HL-60/S4 treated with phorbol 12-myristate 13-acetate at 8.2 ng/mL for 4 days and 3 days (cell line): Measurements from ENCODE around the gene PRRG1.
"Not testable (repeated sequence)": the region's sequence is repeated elsewhere in the genome, so short reads cannot be mapped to it uniquely, and the experiment has no call there.

Experiments
- in situ Hi-C: fragments of 300-500 bp; cut with MboI; formaldehyde crosslinking; loops from 2 replicates; pipeline ENCODE4 v1.15.0; 2022; ENCODE audit warnings: low sequenced_read_pairs

The PRRG1 gene

DNA sequence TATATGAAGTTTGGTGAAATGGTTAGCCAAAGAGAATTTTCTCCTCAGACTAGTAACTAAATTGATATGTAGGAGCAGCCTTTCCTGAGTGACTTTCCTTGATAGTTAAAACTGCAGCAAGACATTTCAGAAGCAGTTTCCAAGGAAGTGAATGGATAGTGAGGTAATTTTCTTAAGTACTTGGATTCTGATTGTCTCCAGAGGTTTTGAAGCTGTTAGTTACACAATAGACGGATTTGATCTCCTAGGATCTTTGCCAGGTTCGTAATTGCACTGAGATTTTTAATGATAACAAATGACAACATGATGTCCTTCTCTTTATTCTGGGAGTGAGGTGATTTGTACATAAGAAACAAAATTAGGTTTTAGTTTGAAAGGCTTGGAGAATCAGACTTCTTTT, 29.2 kb downstream of the PRRG1 start:
- in situ Hi-C loops = no loop called here

GRCh38 chrX:37378830-37379229, 29.7 kb downstream of the PRRG1 start:
- in situ Hi-C loops = no loop called here

DNA sequence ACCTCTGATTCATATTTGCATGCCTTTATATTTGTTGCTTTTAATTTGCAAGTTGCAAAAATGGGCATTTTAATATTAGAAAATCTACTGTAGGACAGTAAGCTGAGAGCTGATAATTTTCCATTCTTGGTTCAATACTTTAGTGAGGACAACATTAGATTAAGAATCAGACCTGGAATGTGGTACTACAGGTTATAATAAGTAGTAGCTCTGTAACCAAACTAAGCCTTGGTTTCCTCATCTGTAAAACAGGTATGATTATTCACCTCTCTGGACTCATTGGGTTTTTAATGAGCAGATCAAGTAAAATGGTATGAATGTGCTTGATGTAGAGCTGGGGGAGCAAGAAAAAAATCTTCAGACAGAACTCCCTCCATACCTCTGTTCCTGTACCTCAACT, 31.1 kb downstream of the PRRG1 start:
- in situ Hi-C loops = no loop called here

DNA sequence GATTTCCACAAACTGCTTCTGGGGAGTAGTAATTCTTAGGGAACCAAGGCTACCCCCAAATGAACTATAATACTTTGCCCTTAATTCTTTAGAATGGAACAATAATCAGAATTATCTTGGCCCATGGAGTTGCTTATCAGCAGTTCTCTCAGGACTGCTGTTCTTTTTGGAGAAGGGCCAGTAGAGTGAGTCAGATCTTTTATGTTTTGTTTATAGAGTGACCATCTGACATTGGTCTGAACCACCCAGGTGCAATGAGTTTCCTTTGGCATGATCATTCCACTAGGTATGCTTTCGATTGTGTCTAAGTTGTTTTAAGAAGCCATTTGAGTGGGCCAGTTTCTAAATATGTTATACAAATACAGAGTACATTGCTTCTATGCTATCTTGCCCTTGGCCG, 31.8 kb downstream of the PRRG1 start:
- in situ Hi-C loops = no loop called here

GRCh38 chrX:37383313-37383712, 34.1 kb downstream of the PRRG1 start:
- in situ Hi-C loops = no loop called here

GRCh38 chrX:37388413-37388812, 39.2 kb downstream of the PRRG1 start:
- in situ Hi-C loops = no loop called here

DNA sequence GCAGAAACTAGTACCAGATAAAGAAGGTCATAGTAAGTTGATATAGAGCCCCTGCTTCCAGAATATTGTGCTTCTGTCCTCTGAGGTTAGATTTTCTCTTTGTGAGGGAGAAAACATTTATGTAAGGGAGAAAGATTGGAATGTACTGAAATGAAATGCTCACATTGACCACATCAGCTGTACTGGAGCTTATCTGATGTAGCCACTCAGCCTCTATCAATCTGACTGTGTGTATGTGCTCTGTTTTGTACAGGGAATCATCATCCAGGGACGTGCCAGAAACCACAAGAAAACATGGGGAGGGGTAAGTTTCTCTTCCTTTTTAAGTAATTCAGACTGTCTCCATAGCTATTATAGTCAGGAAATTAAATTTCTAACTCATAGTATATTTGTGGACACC, 56.8 kb downstream of the PRRG1 start:
- in situ Hi-C loops = no loop called here

- in situ Hi-C loops = no loop called here
These were observed 58.6 kb downstream of the PRRG1 start for GRCh38 chrX:37407736-37408135.

DNA sequence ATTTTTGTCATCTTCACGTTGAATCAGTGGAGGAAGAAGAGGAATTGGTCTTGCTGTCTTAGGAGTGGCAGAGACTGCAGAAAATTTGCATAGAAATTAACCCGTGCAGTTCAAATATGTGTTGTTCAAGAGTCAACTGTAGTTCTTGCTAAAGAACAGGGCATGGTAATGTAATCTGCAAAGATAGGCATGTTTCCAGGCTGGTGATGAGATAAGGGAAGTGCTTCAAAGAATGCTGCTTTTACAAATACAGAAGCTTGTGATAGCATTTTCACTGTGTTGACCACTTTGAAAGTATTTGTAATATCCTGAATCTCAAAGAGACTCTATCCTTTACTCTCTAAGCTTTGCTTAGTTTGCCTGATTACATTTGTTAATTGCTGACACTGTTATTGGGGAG, 60.1 kb downstream of the PRRG1 start:
- in situ Hi-C loops = no loop called here

- in situ Hi-C loops = no loop called here
These were observed 71.0 kb downstream of the PRRG1 start for GRCh38 chrX:37420185-37420584.

DNA sequence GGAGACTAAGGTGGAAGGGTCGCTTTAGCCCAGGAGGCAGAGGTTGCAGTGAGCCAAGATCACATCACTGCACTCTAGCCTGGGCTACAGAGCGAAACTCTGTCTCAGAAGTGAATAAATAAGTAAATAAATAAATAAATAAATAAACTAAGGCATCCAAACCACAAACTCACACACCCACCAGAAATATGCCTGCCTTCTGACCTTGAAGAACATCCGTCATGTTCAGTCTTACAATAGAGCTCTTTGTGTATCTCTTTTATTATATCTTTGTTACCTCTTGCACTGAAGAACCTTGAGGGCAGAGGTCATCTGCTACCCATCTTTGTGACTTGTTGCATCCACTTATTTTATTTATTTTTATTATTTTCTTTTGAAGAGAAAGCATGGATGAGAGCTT, 71.6 kb downstream of the PRRG1 start:
- in situ Hi-C loops = no loop called here

- in situ Hi-C loops = no loop called here
These were observed 74.9 kb downstream of the PRRG1 start for GRCh38 chrX:37424000-37424429.

GRCh38 chrX:37425370-37425769, 76.2 kb downstream of the PRRG1 start:
- in situ Hi-C loops = no loop called here

- in situ Hi-C loops = not testable (repeated sequence)
These were observed 79.8 kb downstream of the PRRG1 start for GRCh38 chrX:37428962-37429361.

- in situ Hi-C loops = no loop called here
These were observed 85.2 kb downstream of the PRRG1 start for GRCh38 chrX:37434362-37434761.

DNA sequence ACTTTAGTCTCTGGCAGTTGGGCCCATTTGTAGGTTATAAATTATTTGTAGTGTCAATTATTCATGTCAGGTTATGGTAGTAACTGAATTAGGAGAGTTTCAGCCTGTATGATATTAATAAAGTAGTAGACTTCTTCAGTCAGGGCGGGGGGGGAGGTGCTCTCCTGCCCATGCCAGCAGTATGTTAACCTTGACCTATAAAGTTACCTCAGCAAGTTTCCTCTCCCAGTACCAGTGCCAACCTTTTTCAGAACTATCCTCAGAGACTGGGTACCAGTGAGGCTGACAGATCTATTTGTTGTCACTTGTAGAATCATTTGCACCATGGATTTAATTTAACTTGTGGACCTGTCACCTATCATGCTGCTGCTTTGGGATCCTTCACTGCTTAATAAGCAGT, 88.0 kb downstream of the PRRG1 start:
- in situ Hi-C loops = no loop called here

DNA sequence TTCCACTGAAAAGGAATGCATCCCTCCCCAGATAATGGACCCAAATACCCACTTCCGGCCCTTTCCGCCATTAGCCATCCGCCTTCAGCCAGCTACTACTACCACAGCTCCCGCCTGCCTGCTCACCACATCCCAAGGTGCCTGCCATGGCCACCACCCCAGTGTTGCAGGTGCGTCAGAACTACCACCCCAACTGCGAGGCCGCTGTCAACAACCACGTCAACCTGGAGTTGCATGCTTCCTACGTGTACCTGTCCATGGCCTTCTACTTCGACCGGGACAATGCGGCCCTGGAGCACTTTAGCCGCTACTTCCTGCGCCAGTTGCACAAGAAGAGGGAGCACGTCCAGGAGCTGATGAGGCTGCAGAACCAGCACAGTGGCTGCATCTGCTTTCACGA, 92.2 kb downstream of the PRRG1 start:
- in situ Hi-C loops = no loop called here

DNA sequence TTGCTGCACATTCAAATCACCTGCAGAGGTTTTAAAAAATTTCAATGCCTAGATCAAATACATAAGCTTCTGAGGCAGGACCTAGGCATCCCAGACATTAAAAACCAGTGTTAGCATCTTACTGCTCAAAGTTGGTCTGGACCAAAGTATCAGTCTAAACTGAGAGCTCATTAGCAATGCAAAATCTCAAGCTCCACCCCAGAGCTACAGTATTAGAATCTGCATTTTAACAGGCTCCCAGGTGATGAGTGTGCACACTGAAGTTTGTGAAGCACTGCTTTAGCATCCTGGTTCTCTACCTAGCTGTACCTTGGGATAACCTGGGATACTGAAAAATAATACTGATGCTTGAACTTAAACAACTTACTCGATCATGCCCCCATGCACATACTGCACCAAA, 96.0 kb downstream of the PRRG1 start:
- in situ Hi-C loops = no loop called here

GRCh38 chrX:37453821-37454220, 104.7 kb downstream of the PRRG1 start:
- in situ Hi-C loops = no loop called here

DNA sequence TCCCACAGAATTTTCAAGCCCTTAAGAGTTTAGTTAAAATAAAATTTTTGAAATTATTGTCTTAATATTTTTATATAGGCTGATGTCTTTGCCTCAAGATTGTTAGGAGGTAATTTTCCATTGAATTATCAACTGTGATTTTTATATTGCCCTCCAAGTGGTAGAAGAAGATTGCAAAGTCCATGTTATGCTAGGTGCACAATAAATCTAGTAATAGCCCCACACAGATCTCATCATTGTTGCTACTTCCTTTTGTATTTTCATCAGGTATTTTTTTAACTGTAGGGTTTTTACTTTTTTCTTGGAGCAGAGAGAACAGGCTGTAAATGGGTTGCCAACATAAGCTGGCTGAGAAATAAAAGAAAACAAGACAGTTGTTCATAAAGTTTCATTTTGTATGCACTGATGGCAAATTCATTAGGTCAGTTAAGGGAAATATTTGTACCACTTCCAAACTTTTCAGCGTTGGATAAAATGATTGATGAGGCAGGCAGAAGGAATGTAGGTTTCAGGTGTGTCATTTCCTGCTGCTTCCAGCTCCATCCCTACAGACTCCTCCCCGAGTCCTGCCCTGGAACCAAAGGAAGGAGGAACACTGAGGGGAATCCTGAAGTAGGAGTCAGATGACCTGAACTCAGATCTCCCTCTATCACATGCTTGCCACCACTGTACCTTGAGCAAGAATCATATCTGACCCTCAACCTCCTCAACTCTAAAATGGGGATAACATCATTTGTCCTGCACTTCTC, 105.5 kb downstream of the PRRG1 start:
- in situ Hi-C loops = no loop called here

GRCh38 chrX:37455381-37455780, 106.2 kb downstream of the PRRG1 start:
- in situ Hi-C loops = no loop called here

DNA sequence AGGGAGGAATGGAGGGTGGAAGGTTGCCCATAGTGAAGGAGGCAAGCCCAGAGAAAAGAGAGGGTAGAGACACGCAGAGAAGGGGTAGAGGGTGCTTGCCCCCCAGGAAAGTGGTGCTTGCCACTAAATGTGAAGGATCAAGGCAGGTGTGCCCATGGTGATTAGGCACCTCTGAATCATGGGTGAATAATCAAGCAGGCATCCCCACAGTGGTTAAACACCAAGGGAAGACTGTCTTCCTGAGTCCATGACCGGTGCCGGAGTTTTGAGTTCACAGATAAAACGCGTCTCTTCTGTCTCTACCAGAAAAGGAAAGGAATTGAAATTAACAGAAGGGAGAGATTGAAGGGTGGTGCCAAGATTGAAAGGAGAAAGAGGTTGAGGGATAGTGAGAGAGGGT, 111.1 kb downstream of the PRRG1 start:
- in situ Hi-C loops = not testable (repeated sequence)

GRCh38 chrX:37462346-37462745, 113.2 kb downstream of the PRRG1 start:
- in situ Hi-C loops = no loop called here
